ENCODE results near the gene NMNAT3.

Gene NMNAT3

GRCh38 chr3:139677388-139678155, at the start of gene NMNAT3:
Gene NMNAT3, minus strand, starts transcription at chr3:139677972. Its CDS starts 50,248 bp downstream, at chr3:139627724.
- H2AFZ ChIP-seq (ENCODE audit: low read depth, low read length), result no peak within 1 kb of the TSS
- H3K36me3 ChIP-seq (ENCODE audit: insufficient read depth, low read length), result no peaks in the 10 kb centered on the region
- H3K27me3 ChIP-seq (ENCODE audit: insufficient read depth, low read length), result peaks cover 24% of the 10 kb centered on the region
- peaks cover 8% of the 10 kb centered on the region for H3K4me1 ChIP-seq (ENCODE audit: insufficient read depth, low read length)
- H3K4me3 ChIP-seq (ENCODE audit: low read length), result peak within 1 kb of the TSS; percentile 34
- H3K9me3 ChIP-seq (ENCODE audit: low read length), result no peaks in the 10 kb centered on the region

GRCh38 chr3:139721370-139721769, 43.6 kb upstream of the NMNAT3 start:
- Histone ChIP-seq H2AFZ (ENCODE audit: low read depth, low read length) (no peak overlapping the region), H3K9me3 (ENCODE audit: low read length) (no peaks in the 10 kb centered on the region), H3K4me3 (ENCODE audit: low read length) (no peak overlapping the region), H3K27me3 (ENCODE audit: insufficient read depth, low read length) (no peaks in the 10 kb centered on the region), H3K36me3 (ENCODE audit: insufficient read depth, low read length) (no peaks in the 10 kb centered on the region), H3K4me1 (ENCODE audit: insufficient read depth, low read length) (no peaks in the 10 kb centered on the region)

GRCh38 chr3:139718415-139718814, 40.6 kb upstream of the NMNAT3 start:
- Histone ChIP-seq H3K27me3 (ENCODE audit: insufficient read depth, low read length) (no peaks in the 10 kb centered on the region), H3K9me3 (ENCODE audit: low read length) (no peaks in the 10 kb centered on the region), H3K4me3 (ENCODE audit: low read length) (no peak overlapping the region), H3K36me3 (ENCODE audit: insufficient read depth, low read length) (no peaks in the 10 kb centered on the region), H2AFZ (ENCODE audit: low read depth, low read length) (no peak overlapping the region), H3K4me1 (ENCODE audit: insufficient read depth, low read length) (no peaks in the 10 kb centered on the region)

GRCh38 chr3:139716908-139717485, 39.2 kb upstream of the NMNAT3 start:
- H3K27me3 ChIP-seq (ENCODE audit: insufficient read depth, low read length), result no peaks in the 10 kb centered on the region
- H3K36me3 ChIP-seq (ENCODE audit: insufficient read depth, low read length), result no peaks in the 10 kb centered on the region
- H3K4me3 ChIP-seq (ENCODE audit: low read length), result no peak overlapping the region
- H3K4me1 ChIP-seq (ENCODE audit: insufficient read depth, low read length), result no peaks in the 10 kb centered on the region
- no peak overlapping the region for H2AFZ ChIP-seq (ENCODE audit: low read depth, low read length)
- H3K9me3 ChIP-seq (ENCODE audit: low read length), result no peaks in the 10 kb centered on the region

GRCh38 chr3:139715743-139716360, 38.1 kb upstream of the NMNAT3 start:
- Histone ChIP-seq H3K9me3 (ENCODE audit: low read length) (no peaks in the 10 kb centered on the region), H3K27me3 (ENCODE audit: insufficient read depth, low read length) (no peaks in the 10 kb centered on the region), H3K4me3 (ENCODE audit: low read length) (no peak overlapping the region), H3K4me1 (ENCODE audit: insufficient read depth, low read length) (no peaks in the 10 kb centered on the region), H2AFZ (ENCODE audit: low read depth, low read length) (no peak overlapping the region), H3K36me3 (ENCODE audit: insufficient read depth, low read length) (no peaks in the 10 kb centered on the region)

- Histone ChIP-seq H3K27me3 (ENCODE audit: insufficient read depth, low read length) (no peaks in the 10 kb centered on the region), H3K9me3 (ENCODE audit: low read length) (no peaks in the 10 kb centered on the region), H2AFZ (ENCODE audit: low read depth, low read length) (no peak overlapping the region), H3K4me1 (ENCODE audit: insufficient read depth, low read length) (no peaks in the 10 kb centered on the region), H3K4me3 (ENCODE audit: low read length) (no peak overlapping the region), H3K36me3 (ENCODE audit: insufficient read depth, low read length) (no peaks in the 10 kb centered on the region)
These were observed 37.4 kb upstream of the NMNAT3 start for GRCh38 chr3:139715166-139715565.

GRCh38 chr3:139710212-139710611, 32.4 kb upstream of the NMNAT3 start:
- no peaks in the 10 kb centered on the region for H3K9me3 ChIP-seq (ENCODE audit: low read length)
- H3K36me3 ChIP-seq (ENCODE audit: insufficient read depth, low read length), result no peaks in the 10 kb centered on the region
- H2AFZ ChIP-seq (ENCODE audit: low read depth, low read length), result no peak overlapping the region
- no peak overlapping the region for H3K4me3 ChIP-seq (ENCODE audit: low read length)
- H3K4me1 ChIP-seq (ENCODE audit: insufficient read depth, low read length), result no peaks in the 10 kb centered on the region
- H3K27me3 ChIP-seq (ENCODE audit: insufficient read depth, low read length), result peaks cover 7% of the 10 kb centered on the region

GRCh38 chr3:139705631-139706030, 27.9 kb upstream of the NMNAT3 start:
- peaks cover 2% of the 10 kb centered on the region for H3K9me3 ChIP-seq (ENCODE audit: low read length)
- H2AFZ ChIP-seq (ENCODE audit: low read depth, low read length), result no peak overlapping the region
- no peaks in the 10 kb centered on the region for H3K36me3 ChIP-seq (ENCODE audit: insufficient read depth, low read length)
- no peaks in the 10 kb centered on the region for H3K4me1 ChIP-seq (ENCODE audit: insufficient read depth, low read length)
- no peak overlapping the region for H3K4me3 ChIP-seq (ENCODE audit: low read length)
- peaks cover 10% of the 10 kb centered on the region for H3K27me3 ChIP-seq (ENCODE audit: insufficient read depth, low read length)

GRCh38 chr3:139696314-139696604, 18.5 kb upstream of the NMNAT3 start:
- H3K27me3 ChIP-seq (ENCODE audit: insufficient read depth, low read length), result peaks cover 34% of the 10 kb centered on the region
- H2AFZ ChIP-seq (ENCODE audit: low read depth, low read length), result no peak overlapping the region
- H3K4me3 ChIP-seq (ENCODE audit: low read length), result no peak overlapping the region
- no peaks in the 10 kb centered on the region for H3K36me3 ChIP-seq (ENCODE audit: insufficient read depth, low read length)
- H3K9me3 ChIP-seq (ENCODE audit: low read length), result no peaks in the 10 kb centered on the region
- peaks cover 10% of the 10 kb centered on the region for H3K4me1 ChIP-seq (ENCODE audit: insufficient read depth, low read length)

GRCh38 chr3:139695426-139696313, 17.9 kb upstream of the NMNAT3 start:
- Histone ChIP-seq H3K4me3 (ENCODE audit: low read length) (no peak overlapping the region), H3K27me3 (ENCODE audit: insufficient read depth, low read length) (peaks cover 30% of the 10 kb centered on the region), H3K36me3 (ENCODE audit: insufficient read depth, low read length) (no peaks in the 10 kb centered on the region), H3K9me3 (ENCODE audit: low read length) (no peaks in the 10 kb centered on the region), H3K4me1 (ENCODE audit: insufficient read depth, low read length) (peaks cover 10% of the 10 kb centered on the region), H2AFZ (ENCODE audit: low read depth, low read length) (no peak overlapping the region)

- Histone ChIP-seq H3K4me3 (ENCODE audit: low read length) (no peak overlapping the region), H3K27me3 (ENCODE audit: insufficient read depth, low read length) (peaks cover 30% of the 10 kb centered on the region), H2AFZ (ENCODE audit: low read depth, low read length) (no peak overlapping the region), H3K36me3 (ENCODE audit: insufficient read depth, low read length) (no peaks in the 10 kb centered on the region), H3K9me3 (ENCODE audit: low read length) (no peaks in the 10 kb centered on the region), H3K4me1 (ENCODE audit: insufficient read depth, low read length) (peaks cover 10% of the 10 kb centered on the region)
These were observed 17.2 kb upstream of the NMNAT3 start for GRCh38 chr3:139695007-139695406.

GRCh38 chr3:139694542-139694941, 16.8 kb upstream of the NMNAT3 start:
- H3K27me3 ChIP-seq (ENCODE audit: insufficient read depth, low read length), result peaks cover 30% of the 10 kb centered on the region
- no peak overlapping the region for H3K4me3 ChIP-seq (ENCODE audit: low read length)
- H3K36me3 ChIP-seq (ENCODE audit: insufficient read depth, low read length), result no peaks in the 10 kb centered on the region
- H3K4me1 ChIP-seq (ENCODE audit: insufficient read depth, low read length), result peaks cover 13% of the 10 kb centered on the region
- H3K9me3 ChIP-seq (ENCODE audit: low read length), result no peaks in the 10 kb centered on the region
- no peak overlapping the region for H2AFZ ChIP-seq (ENCODE audit: low read depth, low read length)

GRCh38 chr3:139691619-139692018, 13.8 kb upstream of the NMNAT3 start:
- Histone ChIP-seq H3K27me3 (ENCODE audit: insufficient read depth, low read length) (peaks cover 26% of the 10 kb centered on the region), H3K36me3 (ENCODE audit: insufficient read depth, low read length) (no peaks in the 10 kb centered on the region)

More at GRCh38 chr3:139691619-139692018, 13.8 kb upstream of the NMNAT3 start:
- Histone ChIP-seq H3K9me3 (ENCODE audit: low read length) (no peaks in the 10 kb centered on the region), H3K4me1 (ENCODE audit: insufficient read depth, low read length) (peaks cover 22% of the 10 kb centered on the region), H2AFZ (ENCODE audit: low read depth, low read length) (no peak overlapping the region), H3K4me3 (ENCODE audit: low read length) (no peak overlapping the region)

Measured in neuron (in vitro differentiated cells).